GM19099 (cell line): ENCODE data around the gene TMEM19.

Experiments used
- POLR2A ChIP-seq: IDR thresholded peaks from 3 replicates; pipeline ENCODE4 v1.6.1; 2011; ENCODE audit warnings: low read depth; ENCODE audit not compliant: insufficient read length; ENCODE audit errors: extremely low read depth

Gene TMEM19

GRCh38 chr12:71691504-71692129 lies 5.7 kb downstream of the TMEM19 start:
- TF ChIP-seq POLR2A: no peak

GRCh38 chr12:71693126-71693525 lies 7.2 kb downstream of the TMEM19 start:
- no peak for TF ChIP-seq POLR2A

GRCh38 chr12:71694099-71694820 lies 8.4 kb downstream of the TMEM19 start:
- TF ChIP-seq POLR2A: no peak

- TF ChIP-seq POLR2A: no peak
Observed at GRCh38 chr12:71695782-71696181, 9.9 kb downstream of the TMEM19 start.

- TF ChIP-seq POLR2A: no peak
Observed at GRCh38 chr12:71702590-71702989, 16.7 kb downstream of the TMEM19 start.

GRCh38 chr12:71703206-71703605 lies 17.3 kb downstream of the TMEM19 start:
- no peak for TF ChIP-seq POLR2A

- TF ChIP-seq POLR2A: no peak
Observed at GRCh38 chr12:71704920-71705319, 19.0 kb downstream of the TMEM19 start.

GRCh38 chr12:71708658-71709057 lies 22.8 kb downstream of the TMEM19 start:
- no peak for TF ChIP-seq POLR2A

GRCh38 chr12:71710276-71711125 lies 24.6 kb downstream of the TMEM19 start:
- no peak for TF ChIP-seq POLR2A

GRCh38 chr12:71718611-71719010 lies 32.7 kb downstream of the TMEM19 start:
- no peak for TF ChIP-seq POLR2A

- TF ChIP-seq POLR2A: no peak
Observed at GRCh38 chr12:71719647-71720370, 33.9 kb downstream of the TMEM19 start.

- no peak for TF ChIP-seq POLR2A
Observed at GRCh38 chr12:71721783-71722505, 36.1 kb downstream of the TMEM19 start.

GRCh38 chr12:71725011-71725410 lies 39.1 kb downstream of the TMEM19 start:
- TF ChIP-seq POLR2A: no peak

GRCh38 chr12:71726548-71726947 lies 40.7 kb downstream of the TMEM19 start:
- TF ChIP-seq POLR2A: no peak
